Mammary epithelial cell (primary cell): ENCODE measurements around the gene KRT39.

Source experiments
- CTCF ChIP-seq, 2 donors: IDR thresholded peaks in 1 of 2; conservative IDR thresholded peaks in 1 of 2; 2 replicates each; pipeline ENCODE4 v1.5.1; 2011 to 2012; ENCODE audit warnings: inconsistent platforms in 2 of 2, low read length in 2 of 2, mild to moderate bottlenecking in 2 of 2, control low read depth in 1 of 2, low read depth in 1 of 2; ENCODE audit not compliant: insufficient read depth in 1 of 2; ENCODE audit errors: extremely low read depth in 1 of 2
- EZH2 ChIP-seq: IDR thresholded peaks from 2 replicates; pipeline ENCODE4 v1.6.1; 2012; ENCODE audit warnings: low read length, inconsistent platforms, borderline replicate concordance

DNA sequence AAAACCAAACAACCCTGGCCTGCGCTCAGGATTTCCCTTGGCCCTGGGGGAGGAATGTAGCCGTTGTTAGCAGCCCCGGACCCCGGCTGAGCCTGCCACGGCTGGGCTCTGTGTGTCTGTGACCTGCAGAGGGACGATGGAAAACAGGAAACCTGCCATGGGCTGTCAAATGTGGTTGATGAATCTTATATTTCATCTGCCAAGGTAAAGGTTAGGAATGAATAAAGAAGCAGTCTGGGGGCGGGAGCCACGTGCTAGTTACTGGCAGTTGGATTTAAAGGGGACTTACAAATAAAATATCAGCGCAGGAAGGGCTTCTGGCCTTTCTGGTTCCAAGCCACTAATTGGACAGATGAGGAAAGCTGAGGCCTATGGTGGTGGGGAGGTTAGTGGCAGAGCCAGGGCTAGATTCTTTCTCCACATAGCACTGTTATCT lies 29.3 kb downstream of the KRT39 start, which contains the start of gene KRT23:
- TF ChIP-seq CTCF (conservative IDR thresholded peaks at IDR 0.05 in 1 of 2, IDR thresholded peaks at IDR 0.05 in 1 of 2; ENCODE audit: extremely low read depth in 1 of 2, insufficient read depth in 1 of 2, low read depth in 1 of 2, low read length in 2 of 2) (no peak), EZH2 (no peak)
